Left forelimb (tissue), 1 donor: ENCODE measurements around the gene SYNJ2.
"Not testable (repeated sequence)": the region's sequence is repeated elsewhere in the genome, so short reads cannot be mapped to it uniquely, and the experiment has no call there.

Experiments used
- DNase-seq: peaks from one replicate; pipeline ENCODE4 v3.0.0-alpha.2; 2018; ENCODE audit warnings: low spot score

The SYNJ2 gene

GRCh38 chr6:157954150-157955117, 27.2 kb upstream of the SYNJ2 start:
- no peak for DNase-seq

GRCh38 chr6:157955675-157956074, 26.0 kb upstream of the SYNJ2 start:
- no peak for DNase-seq

DNA sequence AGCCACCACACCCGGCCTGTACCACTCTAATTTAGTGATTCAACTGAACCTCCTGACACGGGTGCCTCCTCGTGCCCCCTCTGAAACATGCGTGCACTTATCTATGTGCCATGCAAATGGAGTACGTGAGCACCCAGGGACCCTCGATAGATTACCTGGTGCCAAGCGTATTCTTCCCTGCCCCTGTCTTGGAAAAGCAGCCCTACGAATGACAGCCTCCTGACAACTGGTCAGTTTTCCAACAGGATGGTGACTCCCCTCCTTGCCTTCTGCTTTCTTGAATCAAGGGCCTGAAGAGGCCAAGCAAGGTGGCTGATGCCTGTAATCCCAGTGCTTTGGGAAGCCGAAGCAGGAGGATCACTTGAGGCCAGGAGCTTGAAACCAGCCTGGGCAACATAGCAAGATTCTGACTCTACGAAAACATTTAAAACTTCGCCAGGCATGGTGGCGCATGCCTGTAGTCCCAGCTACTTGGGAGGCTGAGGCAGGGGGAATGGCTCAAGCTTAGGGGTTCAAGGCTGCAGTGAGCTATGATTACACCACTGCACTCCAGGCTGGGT, 25.4 kb upstream of the SYNJ2 start:
- DNase-seq: peak; percentile 25

- no peak for DNase-seq
Observed at GRCh38 chr6:157959451-157960227, 22.0 kb upstream of the SYNJ2 start.

- no peak for DNase-seq
Observed at GRCh38 chr6:157961153-157961831, 20.4 kb upstream of the SYNJ2 start.

DNA sequence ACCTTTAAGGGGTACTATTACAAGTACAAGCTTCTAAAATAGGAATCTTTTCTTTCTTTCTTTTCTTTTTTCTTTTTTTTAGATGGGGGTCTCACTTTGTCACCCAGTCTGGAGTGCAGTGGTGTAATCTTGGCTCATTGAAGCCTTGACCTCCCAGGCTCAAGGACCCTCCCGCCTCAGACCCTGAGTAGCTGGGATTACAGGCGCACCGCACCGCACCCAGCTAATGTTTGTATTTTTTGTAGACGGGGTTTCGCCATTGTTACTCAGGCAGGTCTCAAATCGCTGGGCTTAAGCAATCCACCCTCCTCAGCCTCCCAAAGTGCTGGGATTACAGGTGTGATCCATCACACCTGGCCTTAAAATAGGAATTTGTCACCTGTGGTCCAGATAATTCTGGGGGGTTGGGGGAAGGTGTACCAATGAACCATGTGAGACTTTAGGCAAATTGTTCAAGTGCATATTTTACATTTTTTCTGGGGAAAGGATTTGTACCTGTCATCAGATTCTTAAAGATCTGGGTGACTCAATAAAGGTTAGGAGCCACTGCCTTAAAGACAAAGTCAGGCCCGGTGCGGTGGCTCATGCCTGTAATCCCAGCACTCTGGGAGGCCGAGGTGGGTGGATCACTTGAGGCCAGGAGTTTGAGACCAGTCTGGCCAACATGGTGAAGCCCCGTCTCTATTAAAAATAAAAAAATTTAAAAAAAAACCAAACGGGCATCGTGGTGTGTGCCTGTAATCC, 19.7 kb upstream of the SYNJ2 start:
- DNase-seq: no peak

GRCh38 chr6:157962601-157963302, 18.9 kb upstream of the SYNJ2 start:
- no peak for DNase-seq

DNA sequence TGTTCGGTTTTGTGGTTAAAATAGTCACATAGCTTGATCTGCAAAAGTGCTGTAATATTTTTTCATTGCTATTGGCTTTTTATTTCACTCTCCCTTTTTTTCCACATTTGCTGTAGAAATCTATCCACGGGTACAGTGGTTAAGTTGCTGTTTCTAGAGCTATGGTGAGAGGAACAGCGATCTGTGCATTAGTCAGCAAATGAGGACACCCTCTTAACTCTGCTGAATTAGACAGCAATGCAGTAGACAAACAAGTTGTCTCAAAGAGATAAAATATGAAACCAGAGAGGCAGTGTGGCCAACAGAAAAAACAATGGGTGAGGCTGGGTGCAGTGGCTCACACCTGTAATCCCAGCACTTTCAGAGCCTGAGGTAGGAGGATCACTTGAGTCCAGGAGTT, 17.6 kb upstream of the SYNJ2 start:
- no peak for DNase-seq

DNA sequence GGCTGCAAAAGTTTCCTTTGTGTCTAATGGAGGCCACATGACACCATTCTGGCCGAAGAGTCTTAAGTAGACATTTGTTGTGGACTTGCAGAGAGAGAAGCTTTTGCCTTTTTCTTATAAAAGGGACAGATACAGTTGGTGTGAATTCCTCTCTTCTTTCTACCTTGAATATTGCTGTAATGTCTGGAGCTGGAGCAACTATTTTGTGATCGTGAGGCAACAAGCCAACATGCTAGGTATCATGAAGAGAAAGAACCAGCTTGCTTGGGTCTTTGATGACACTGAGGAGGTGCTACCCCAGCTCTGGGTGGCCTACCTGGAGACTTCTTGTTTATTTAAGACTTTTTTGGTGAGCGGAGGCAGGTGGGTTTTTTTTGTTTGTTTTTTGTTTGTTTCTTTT, 16.3 kb upstream of the SYNJ2 start:
- no peak for DNase-seq

DNA sequence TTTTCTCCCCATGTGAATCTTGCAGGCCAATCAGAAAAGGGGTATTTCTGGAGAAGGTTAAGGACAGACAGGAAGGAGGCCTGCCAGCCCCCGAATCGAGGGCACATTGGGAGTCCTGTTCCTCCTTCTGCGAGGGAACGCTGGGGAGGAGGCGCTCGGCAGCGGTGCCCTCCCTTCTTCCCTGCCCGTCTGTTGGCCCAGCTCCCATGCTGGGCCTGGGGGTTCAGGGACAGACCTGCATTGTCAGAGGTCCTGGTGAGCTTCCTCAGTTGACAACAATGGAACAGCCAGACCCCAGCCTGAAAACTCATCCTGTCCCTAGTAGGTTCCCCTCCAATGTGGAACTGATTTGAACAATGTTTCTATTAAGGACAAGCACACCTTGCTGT, 15.1 kb upstream of the SYNJ2 start:
- DNase-seq: no peak

DNA sequence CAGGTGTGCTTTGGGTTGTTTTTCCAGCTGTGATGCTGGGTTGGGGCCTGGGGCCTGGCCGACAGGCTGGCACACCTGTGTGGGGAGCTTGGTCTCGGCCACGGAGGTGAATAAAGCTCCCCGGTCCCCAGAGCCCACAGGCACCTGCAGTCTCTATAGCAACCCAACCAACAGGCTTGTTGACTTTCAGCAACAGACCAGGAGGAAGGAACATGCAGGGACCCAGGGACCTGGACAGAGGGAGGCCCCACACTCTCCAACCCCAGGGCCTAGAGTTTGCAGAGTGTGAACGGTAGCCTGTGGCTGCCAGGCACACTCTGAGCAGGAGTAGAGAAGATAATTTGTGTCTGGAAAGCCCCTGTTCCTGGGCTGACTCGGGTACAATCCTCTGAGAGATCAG, 14.6 kb upstream of the SYNJ2 start:
- no peak for DNase-seq

- no peak for DNase-seq
Observed at GRCh38 chr6:157967486-157967885, 14.2 kb upstream of the SYNJ2 start.

- DNase-seq: not testable (repeated sequence)
Observed at GRCh38 chr6:157972177-157972576, 9.5 kb upstream of the SYNJ2 start.

DNA sequence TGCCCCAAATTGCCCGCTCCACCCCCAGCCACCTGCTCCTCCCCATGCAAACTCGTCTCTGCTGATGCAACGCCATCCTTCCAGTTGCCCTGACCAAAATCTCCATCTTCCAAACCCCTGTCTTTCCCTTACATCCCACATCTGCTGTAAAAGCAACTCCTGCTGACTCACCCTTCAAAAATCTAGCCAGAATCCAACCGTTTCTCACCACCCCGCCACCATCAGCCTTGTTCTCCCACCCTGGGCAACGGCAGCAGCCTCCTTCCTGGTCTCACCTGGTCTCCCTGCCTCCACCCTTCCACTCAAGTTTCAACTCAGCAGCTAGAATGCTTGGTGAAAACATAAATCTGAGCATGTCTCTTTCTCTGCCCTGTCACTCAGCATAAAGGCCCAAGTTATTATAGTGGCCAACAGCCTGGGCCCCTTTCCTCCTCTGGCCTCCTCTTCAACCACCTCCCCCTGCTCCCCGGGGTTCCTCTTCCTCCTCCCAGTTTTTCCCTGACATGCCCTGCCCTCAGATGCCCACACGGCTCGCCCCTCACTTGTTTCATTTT, 7.2 kb upstream of the SYNJ2 start:
- DNase-seq: no peak

DNA sequence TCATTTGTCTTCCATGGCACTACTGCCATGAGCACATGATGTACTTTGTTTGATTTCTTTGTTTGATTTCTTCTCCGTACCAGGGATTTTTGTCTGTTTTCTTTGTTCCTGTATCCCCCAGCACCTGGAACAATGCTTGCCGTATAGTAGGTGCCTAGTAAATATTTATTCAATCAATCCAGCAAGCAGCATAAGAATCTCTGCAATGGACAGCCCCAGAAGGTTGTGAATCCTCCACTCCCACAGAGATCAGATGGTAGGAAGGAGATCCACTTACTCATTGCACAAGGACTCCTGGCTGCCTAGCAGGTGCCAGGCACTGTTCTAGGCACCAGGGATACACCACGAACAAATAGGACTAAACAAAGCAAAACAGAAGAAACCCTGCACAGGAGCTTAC, 6.7 kb upstream of the SYNJ2 start:
- no peak for DNase-seq

DNA sequence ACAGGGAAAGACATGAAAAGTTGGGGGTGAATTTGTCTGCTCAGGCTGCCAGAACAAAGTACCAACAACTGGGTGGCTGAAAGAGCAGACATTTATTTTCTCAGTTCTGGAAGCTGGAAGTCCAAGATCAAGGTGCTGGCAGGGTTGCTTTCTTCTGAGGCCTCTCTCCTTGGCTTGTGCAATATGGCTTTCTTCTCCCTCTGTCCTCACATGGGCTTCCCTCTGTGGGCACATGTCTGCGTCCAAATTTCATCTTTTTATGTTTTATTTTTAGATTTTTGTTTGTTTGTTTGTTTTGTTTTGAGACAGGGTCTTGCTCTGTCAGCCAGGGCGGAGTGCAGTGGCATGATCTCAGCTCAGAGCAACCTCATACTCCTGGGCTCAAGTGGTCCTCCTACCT, 6.2 kb upstream of the SYNJ2 start:
- DNase-seq: no peak

GRCh38 chr6:157976345-157977175, 5.1 kb upstream of the SYNJ2 start:
- no peak for DNase-seq

DNA sequence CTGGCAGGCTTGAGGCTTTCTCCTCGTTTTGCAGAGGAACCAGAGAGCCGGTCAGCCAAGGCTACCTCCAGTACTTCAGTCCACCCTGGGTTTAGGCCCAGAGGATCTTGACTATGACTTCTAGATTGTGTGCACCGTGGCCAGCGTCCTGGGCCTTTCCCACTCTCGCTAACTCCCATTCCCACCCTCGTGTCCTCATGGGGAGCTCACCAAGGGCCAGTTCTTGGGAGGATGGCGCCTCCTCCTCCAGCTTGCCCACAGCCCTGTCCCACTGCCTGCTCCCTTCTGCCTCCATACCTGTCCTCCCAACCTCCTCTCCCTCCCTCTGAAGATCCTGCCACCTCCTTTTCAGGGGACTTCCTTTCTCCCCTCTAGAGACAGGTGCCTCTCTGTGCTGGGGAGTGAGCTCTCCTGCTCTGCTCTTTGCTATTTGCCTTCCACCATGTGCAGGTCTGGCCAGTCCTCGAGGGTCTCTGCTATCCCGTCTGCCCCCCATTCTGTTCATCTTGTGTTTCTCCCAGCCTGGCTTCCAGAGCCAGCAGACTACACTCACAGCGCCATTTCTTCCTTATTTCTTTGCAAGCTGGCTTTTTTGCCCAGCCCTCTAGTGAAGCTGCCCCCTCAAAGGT, 4.4 kb upstream of the SYNJ2 start:
- DNase-seq: no peak
